NCI-H2029 (cell line): ENCODE measurements around the gene ZNF883.

Source experiments
- DNase-seq: peaks from one replicate; lab custom pipeline; 2025; lab: John Stamatoyannopoulos, UW

ZNF883 gene

GRCh38 chr9:112917987-112918362 lies 94.0 kb downstream of the ZNF883 start:
- no peak for DNase-seq

- DNase-seq: no peak
Measured at GRCh38 chr9:112917047-112917986, 94.7 kb downstream of the ZNF883 start.

- no peak for DNase-seq
Measured at GRCh38 chr9:112914524-112914923, 97.5 kb downstream of the ZNF883 start.

GRCh38 chr9:112913326-112913725 lies 98.7 kb downstream of the ZNF883 start:
- DNase-seq: no peak

GRCh38 chr9:112912636-112913035 lies 99.4 kb downstream of the ZNF883 start:
- no peak for DNase-seq

- no peak for DNase-seq
Measured at GRCh38 chr9:112911736-112912135, 100.3 kb downstream of the ZNF883 start.
